Hippocampal formation (tissue), 2 donors: ENCODE results near the gene ZNF138.
"Not testable (repeated sequence)": the region's sequence is repeated elsewhere in the genome, so short reads cannot be mapped to it uniquely, and the experiment has no call there.

ENCODE experiments used
- DNase-seq, 2 donors: peaks; one replicate each; lab custom pipeline; 2025; lab: John Stamatoyannopoulos, UW

ZNF138 gene

DNA sequence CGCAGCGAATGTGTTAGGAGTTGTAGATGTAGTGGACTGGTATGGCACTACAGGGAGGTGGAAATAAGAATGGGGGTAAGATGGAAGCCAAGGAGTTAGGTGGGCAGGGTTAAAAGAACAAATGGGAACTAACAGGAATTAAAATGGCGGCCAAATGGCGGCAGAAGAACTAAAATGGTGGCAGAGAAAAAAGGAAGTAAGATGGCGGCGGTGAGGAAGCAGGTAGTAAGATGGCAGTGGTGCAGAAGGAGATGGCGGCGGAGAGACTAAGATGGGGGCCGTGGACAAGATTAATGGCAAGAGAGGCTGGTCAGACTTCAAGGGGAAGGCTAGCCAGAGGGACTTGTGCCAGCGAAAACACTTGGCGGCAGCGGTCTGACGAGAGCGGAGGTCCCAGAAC, 44.5 kb downstream of the ZNF138 start:
- no peak for DNase-seq

- no peak for DNase-seq
Observed at GRCh38 chr7:64839910-64840309, 45.7 kb downstream of the ZNF138 start.

GRCh38 chr7:64849250-64849923, 55.2 kb downstream of the ZNF138 start:
- DNase-seq, result no peak

GRCh38 chr7:64849924-64850499, 55.8 kb downstream of the ZNF138 start:
- no peak for DNase-seq

DNA sequence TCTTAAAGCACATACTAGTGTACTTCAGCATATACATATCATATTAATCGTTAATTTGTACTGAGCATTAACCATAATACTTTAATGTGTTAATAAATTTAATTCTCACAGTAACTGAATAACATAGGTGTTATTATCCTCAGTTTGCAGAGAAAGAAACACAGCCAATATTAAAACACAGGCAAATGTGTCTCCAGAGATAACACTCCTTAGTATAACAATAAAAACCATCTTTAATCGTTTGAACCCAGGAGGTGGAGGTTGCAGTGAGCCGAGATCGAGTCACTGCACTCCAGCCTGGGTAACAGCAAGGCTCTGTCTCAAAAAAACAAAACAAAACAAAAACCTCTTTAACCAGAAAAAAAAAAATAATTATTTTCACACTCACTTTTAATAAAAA, 59.5 kb downstream of the ZNF138 start:
- no peak for DNase-seq

DNA sequence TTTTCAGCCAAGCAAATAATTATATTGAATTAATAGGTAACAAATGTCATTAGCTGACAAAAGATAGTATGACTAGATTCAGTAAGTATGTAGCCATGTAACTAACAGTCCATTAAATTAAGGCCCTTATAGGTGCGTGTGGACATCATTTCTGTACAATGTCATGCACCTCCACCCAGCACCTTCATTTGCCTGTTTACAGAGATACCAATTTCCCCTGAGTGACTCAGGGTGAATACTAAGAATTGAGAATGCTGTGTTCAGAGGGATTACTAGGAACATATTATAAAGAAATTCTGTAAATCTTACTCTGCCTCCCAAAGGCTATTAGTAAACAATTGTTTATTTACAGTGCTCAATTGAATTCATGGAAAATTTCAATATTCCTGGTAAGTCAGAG, 60.7 kb downstream of the ZNF138 start:
- DNase-seq, result no peak

DNA sequence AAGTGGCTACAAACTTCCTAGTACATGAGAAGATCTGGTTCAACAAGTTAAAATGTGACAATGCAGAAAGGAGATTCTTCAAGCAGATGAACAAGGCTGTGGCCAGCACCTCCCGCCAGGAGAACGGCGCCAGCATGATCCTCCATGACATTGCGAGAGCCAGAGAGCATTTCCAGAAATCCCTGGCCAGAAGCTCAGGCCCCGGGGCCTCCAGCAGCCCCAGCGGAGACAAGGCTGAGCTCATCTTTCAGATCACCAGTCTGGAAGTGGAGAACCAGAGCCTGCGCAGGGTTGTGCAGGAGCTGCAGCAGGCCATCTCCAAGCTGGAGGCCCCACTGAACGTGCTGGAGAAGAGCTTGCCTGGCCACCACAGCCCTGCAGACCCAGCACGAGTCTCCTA, 68.8 kb downstream of the ZNF138 start:
- DNase-seq, result no peak

- DNase-seq, result not testable (repeated sequence)
Observed at GRCh38 chr7:64863530-64863929, 69.3 kb downstream of the ZNF138 start.

DNA sequence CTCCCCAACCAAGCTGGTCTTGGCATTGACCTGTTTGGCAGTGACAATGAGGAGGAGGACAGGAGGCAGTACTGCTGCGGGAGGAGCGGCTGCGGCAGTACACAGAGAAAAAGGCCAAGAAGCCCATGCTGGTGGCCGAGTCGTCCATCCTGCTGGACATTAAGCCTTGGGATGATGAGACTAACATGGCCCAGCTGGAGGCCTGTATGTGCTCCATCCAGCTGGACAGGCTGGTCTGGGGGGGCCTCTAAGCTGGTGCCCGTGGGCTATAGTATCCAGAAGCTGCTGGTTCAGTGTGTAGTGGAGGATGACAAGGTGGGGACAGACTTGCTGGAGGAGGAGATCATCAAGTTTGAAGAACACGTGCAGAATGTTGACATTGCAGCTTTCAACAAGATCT, 69.7 kb downstream of the ZNF138 start:
- no peak for DNase-seq

DNA sequence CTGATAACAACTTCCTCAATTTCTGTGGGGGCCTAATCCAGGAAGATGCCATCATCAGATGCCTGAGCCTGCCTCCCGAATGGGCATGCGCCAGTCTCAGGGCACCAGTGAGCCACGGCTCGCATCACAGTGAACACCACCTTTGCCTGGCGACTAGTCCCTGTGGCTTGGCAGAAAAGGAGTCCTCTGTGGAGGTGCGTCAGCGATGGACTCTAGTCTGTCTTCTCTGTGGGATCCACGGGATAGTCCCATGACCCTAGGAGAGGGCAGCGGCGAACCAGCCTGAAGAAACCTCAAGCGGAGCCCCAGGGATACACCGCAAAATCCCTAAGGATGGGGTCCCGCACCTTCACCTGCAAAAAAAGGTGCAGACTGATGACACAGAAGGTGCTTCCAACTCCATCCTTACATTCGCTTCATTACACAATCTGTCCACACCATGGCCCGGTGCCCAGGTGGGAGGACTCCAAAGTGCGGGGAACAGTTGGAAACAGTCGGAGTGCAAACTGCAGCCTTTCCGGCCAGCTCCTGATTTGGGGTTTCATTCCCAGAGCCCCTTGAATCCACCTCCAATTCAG, 73.7 kb downstream of the ZNF138 start:
- no peak for DNase-seq

DNA sequence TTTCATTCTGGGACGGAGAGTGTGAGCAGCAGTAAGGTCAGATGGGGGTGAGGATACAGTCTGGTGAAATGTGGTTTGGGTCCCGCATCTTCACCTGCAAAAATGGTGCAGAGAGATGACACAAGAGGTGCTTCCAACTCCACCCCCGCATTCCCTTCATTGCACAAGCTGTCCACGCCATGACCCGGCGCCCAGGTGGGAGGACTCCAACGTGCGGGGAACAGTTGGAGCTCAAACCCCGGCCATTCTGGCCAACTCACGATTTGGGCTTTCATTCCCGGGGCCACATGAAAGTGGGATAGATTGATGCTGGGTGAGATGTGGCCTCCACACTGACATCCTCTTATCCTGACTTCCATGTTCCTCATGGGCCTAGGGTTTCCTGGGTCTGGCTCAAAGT, 74.3 kb downstream of the ZNF138 start:
- no peak for DNase-seq

DNA sequence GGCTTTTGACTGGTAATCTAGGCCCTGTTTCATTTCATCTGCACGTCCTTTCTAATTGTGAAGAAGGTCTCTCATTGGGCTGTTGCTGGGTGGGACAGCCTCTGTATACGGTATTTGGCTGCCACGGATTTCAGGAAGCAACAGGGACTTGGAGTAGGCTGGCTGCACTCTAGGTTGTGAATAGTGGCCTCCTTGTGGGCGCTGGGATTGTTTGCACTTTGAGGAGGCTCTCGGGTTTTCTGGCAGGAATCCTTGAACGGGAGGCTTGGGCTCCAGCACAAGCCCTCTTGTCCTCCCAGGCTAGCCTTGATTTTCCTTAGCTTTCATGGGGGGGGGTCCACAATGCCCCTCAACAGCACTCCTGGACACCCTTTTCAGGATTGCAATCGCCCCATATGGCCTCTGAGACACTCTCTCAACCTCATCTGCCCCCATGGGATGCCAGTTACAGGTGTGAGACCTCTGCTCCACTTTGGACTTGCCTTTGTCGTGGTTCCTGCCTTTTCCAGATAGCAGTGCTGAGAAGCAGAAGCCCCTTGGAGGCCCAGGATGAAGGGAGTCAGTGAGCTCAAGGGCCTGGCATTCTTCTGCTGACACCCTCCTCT, 75.0 kb downstream of the ZNF138 start:
- DNase-seq, result no peak

GRCh38 chr7:64869912-64870562, 75.8 kb downstream of the ZNF138 start:
- DNase-seq, result no peak

DNA sequence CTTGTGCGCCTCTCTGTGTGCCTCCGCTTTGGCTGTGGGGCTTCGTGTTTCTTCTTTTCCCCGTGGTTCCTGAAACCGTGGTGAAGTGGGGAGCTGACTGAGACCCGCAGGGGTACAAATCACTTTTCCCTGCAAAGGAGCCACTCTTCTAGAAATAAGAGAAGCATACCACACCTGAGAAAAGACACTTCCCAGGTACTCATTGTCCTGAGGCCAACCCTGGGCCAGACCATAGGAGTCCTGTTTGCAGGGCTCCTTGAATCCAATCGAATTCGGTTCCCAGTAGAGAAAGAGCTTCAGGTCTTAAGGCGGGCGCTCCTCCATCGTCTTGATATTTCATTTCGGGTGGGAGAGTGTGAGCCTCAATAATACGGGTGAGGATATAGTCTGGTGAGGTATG, 76.4 kb downstream of the ZNF138 start:
- no peak for DNase-seq

GRCh38 chr7:64871761-64872160, 77.5 kb downstream of the ZNF138 start:
- DNase-seq, result no peak

DNA sequence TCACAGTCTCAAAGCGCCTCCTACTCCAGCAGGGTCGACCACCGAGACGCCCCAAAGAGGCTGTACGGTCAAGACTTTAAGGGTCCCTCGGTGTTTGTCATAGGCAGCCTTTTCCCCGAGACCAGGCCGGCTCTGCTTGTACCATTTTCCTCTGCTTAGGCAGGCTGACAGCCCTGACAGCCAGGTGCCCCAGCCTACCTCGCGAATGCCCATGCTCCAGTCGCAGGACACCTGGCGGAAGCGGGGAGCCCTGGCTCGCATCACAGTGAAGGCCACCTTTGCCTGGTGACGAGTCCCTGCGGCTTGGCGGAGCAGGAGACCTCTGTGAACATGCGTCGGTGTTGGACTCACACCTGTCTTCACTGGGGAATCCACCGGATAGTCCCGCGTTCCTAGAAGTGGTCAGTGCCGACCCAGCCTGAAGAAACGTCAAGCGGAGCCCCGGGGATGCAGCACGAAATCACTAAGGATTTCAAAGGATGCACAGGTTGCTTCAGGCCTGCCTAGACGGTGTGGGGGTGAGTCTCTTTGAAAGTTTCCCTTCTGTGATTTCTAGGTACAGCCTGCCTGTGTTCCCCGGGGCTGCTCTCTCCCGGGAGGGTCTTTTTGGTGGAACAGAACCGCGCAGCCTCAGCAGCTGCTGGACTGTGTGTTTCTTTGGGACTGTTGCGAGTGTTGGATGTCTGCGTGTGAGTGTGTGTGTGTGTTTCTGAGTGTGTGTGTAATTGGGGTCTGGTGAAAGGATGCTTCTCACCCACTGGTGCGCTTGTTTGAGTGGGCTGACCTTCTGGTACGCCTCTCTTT, 78.3 kb downstream of the ZNF138 start:
- no peak for DNase-seq

DNA sequence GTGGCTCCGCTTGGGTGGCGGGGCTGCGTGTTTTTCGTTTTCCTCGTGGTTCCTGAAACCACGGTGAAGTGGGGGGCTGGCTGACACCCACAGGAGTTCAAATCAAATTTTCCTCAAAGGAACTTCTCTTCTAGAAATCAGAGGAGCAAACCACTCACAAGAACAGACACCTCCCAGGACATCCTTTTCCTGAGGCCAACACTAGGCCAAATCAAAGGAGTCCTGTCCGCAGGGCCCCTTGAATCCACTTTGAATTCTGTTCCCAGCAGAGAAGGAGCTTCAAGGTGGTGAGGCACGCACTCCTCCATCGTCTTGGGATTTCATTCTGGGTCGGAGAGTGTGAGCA, 78.9 kb downstream of the ZNF138 start:
- DNase-seq, result no peak

DNA sequence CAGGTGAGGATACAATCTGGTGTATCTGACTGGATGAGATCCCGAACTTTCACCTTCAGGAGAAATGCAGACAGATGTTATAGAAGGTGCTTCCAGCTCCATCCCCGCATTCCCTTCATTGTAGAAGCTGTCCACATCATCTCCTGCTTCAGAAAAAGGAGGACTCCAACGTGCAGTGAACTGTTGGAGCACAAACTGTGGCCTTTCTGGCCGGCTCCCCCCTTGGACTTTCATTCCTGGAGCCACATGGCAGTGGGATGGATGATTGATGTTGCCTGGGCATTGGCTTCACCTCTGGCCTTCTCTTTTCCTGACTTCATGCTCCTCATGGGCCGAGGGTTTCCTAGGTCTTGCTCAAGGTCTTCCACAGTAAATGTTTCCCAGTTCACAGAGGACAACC, 79.3 kb downstream of the ZNF138 start:
- DNase-seq, result no peak

- DNase-seq, result no peak
Observed at GRCh38 chr7:64874114-64874513, 79.9 kb downstream of the ZNF138 start.

DNA sequence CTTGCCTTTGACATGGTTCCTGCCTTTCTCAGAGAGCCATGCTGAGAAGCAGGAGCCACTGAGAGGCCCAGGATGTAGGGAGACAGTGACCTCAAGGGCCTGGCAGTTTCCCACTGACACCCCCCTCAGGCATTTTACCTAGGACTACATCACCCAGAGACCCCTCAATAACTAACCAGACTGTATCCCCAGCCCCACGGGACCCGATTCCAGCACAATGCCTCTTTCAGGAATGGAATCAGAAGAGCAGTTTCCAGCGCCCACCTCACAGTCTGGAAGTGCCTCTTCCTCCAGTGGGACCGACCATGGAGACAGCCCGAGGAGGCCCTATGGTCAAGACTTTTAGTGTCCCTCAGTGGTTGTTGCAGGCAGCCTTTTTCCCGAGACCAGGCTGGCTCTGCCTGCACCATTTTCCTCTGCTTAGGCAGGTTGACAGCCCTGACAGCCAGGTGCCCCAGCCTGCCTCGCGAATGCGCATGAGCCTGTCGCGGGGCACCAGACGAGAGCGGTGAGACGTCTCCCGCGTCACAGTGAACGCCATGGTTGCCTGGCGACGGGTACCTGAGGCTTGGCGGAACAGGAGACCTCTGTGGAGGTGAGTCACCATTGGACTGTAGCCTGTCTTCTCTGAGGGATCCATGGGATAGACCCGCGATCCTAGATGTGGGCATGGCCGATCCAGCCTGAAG, 80.5 kb downstream of the ZNF138 start:
- no peak for DNase-seq

GRCh38 chr7:64875258-64875657, 81.0 kb downstream of the ZNF138 start:
- DNase-seq, result no peak
